Measurements from ENCODE around the gene ADAMTSL1. TPM values are rescaled to one million over a fixed set of nuclear protein-coding genes. Genes with fewer than 3 reads are reported as not detected.

Gene ADAMTSL1
- total and polyA plus RNA-seq, 2 of the 8 experiments (the other 6 are each of a cell fraction or from before 2014, with no cell fraction given), result 0.84 to 1.1 TPM

DNA sequence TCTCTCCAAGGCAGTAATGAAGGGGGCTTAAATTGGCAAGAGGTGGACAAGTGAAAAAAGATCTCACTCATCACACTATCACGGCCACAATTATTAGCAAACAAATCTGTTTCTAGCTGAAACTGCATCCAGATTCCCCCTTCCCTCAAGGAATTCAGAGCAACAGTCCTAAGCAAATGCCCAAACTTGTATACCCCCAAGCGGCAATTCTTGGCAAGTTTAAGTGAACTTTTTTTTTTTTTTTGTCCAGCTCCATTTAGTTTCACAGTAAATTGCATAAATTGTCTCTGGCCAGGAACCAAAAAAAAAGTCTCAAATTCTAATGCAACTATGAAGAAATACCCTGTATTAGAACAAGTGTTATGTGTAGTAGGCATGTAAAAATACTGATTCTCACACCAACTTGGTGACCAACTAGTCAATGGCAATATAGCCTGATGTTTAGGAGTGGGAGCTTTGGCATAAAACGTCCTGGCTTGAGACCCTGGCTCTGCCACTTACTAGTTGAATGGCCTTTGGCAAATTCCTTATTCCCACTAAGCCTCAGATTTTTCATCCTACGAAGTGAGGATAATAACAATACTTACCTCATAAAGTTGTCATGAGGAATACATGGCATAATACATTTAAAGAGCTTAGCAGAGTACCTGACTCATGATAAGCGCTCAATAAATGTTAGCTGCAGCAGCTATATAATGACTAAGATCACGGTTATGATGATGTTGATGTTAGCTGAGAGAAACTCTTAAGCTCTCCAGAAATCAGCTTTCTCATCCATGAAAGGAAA, 193.2 kb downstream of the ADAMTSL1 start (continued):
- TF ChIP-seq TBP (IDR thresholded peaks at IDR 0.05; ENCODE audit: low read depth, low read length) (no peak), TEAD4 (IDR thresholded peaks at IDR 0.05; ENCODE audit: low read depth, low read length) (no peak), NANOG (IDR thresholded peaks at IDR 0.05; ENCODE audit: insufficient read depth, low read depth, low read length, poor library complexity, severe bottlenecking) (no peak), CTBP2 (IDR thresholded peaks at IDR 0.05; ENCODE audit: borderline replicate concordance, insufficient read depth, insufficient read length, low read length) (no peak), ASH2L (IDR thresholded peaks at IDR 0.05; ENCODE audit: low read length) (no peak), HDAC2 (IDR thresholded peaks at IDR 0.05; ENCODE audit: borderline replicate concordance in 1 of 2, low read depth in 2 of 2, low read length in 2 of 2) (no peak), PHF8 (conservative IDR thresholded peaks at IDR 0.05; ENCODE audit: low read depth, low read length) (no peak)
- TF ChIP-seq, protein P1, sequence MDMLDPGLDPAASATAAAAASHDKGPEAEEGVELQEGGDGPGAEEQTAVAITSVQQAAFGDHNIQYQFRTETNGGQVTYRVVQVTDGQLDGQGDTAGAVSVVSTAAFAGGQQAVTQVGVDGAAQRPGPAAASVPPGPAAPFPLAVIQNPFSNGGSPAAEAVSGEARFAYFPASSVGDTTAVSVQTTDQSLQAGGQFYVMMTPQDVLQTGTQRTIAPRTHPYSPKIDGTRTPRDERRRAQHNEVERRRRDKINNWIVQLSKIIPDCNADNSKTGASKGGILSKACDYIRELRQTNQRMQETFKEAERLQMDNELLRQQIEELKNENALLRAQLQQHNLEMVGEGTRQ (IDR thresholded peaks at IDR 0.05; ENCODE audit: low read length), result no peak

Measured in H1 (cell line).